GM10847 (cell line): ENCODE results near the gene CHGA.

ENCODE experiments used
- POLR2A ChIP-seq: IDR thresholded peaks from 2 replicates; pipeline ENCODE4 v1.6.1; 2011; ENCODE audit not compliant: insufficient read length; ENCODE audit errors: extremely low read depth

Gene CHGA

DNA sequence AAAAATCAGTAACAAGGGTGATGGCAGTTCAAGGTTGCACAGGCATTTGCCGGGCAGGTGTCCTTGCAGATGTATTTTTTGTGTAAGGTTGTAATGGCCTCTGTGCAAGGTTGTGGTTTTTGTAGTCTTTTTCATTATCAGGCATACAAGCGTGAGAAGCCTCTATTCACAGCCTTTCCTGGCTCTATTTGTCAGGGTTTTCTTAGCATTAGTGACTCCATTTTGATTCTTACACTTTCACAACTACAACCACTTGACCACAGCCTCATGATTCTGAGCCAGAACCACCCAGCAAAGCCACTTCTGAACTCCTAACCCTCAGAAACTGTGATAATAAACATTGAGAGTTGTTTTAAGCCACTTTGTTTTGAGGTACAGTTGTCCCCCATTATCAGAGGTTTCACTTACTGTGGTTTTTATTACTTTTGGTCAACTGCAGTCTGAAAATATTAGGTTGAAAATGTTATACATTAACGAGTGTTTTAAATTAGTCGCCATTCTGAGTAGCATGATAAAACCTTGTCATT lies 27.5 kb upstream of the CHGA start:
- TF ChIP-seq POLR2A, result no peak

DNA sequence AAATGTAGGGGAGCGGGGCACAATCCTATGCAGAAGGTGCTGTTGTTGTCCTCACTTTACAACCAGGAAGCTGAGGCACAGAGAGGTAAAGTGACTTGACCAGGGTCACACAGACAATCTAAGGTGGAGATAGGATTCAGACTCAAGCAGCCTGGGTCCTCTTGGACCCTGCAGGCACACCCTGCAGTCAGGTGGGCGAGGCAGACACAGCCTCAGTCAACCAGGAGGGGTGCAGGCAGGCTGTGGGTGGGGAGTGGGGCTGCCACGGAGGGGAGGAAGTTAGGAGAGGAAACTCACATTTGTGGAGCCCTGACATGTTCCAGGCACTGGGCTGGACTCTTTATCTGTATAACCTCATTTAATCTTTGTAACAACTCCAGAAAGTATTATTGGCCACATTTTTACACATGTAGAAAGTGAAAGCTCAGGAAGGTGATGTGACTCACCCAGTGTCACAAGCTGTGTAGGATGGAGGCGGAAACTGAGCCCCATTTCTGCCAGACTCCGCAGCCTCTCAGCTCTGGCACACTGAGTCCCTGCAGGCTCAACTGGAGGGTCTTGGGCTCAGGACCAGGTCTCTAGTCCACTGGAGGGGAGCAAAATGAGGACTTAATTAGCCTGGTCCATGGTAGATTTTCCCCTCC lies 24.9 kb upstream of the CHGA start:
- TF ChIP-seq POLR2A, result no peak

- TF ChIP-seq POLR2A, result no peak
Measured at GRCh38 chr14:92898566-92899131, 24.3 kb upstream of the CHGA start.

DNA sequence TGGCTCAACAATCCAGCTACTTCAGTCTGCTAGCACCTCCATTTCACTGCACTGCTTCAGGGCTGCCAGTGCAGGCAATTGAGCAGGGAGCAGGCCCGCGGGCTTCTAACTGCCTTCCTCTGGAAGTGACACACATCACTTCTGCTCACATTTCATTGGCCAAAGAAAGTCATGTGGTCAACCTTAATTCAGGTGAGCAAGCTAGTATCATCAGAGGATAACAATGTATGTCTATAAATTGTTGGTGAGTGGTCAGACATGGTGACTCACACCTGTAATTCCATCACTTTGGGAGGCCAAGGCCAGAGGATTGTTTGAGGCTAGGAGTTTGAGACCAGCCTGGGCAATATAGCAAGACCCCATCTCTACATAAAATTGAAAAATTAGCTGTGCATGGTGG lies 22.3 kb upstream of the CHGA start:
- no peak for TF ChIP-seq POLR2A

DNA sequence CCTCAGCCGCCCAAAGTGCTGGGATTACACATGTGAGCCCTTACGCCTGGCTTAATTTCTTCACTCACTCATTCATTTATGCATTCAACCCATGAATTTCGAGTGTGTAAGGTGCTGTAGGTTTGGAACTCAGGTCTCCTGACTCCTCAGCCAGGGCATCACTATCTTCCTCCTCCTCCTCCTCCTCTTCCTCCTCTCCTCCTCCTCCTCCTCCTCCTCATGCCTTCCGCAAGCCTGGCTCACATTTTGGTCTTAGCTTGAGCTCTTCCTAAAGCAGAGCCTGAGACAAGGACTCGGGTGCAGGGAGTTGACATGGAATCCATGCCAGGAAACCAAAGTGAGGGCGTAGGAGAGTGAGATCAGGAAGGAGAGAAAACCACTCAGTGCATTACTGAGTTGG lies 20.8 kb upstream of the CHGA start:
- TF ChIP-seq POLR2A, result no peak

DNA sequence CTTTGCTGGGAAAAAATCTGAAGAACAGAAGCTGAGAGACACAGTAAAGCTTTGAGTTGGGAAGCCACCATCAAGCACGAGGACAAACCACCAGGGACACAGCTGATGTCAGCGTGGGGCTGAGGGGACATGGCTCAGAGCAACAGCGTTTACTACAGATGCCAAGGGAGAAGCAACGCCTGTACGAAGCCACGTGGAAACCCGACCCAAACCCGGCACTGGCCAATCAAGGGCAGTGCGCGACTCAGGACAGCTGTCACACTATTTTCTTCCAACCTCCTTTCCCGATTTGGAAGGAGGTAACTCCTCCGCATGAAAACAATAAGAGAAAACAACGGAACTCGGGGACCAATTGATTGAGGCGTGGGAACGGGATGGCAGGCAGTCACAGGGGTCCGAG lies 20.2 kb upstream of the CHGA start:
- TF ChIP-seq POLR2A, result no peak

DNA sequence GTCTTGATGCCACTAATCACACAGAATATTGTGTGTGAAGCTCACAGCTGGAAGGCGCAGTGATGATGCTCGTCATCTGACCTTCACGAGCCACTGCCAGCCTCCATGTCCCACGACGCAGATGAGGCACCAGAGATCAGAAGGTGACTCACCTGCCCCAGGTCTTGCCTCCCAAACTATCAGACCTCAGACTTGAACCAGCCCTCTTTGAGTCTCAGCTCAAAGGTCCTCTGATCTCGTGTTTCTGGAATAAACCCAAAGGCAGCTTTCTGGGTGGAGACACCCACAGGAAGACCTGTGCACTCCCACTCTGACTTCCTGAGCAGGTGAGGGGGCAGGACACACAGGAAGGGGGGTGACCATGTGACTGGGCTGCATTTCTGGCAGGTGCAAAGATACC lies 19.6 kb upstream of the CHGA start:
- TF ChIP-seq POLR2A, result no peak

GRCh38 chr14:92905667-92906066 lies 17.3 kb upstream of the CHGA start:
- TF ChIP-seq POLR2A, result no peak

GRCh38 chr14:92906420-92906819 lies 16.5 kb upstream of the CHGA start:
- no peak for TF ChIP-seq POLR2A

- TF ChIP-seq POLR2A, result no peak
Measured at GRCh38 chr14:92906823-92907222, 16.1 kb upstream of the CHGA start.

DNA sequence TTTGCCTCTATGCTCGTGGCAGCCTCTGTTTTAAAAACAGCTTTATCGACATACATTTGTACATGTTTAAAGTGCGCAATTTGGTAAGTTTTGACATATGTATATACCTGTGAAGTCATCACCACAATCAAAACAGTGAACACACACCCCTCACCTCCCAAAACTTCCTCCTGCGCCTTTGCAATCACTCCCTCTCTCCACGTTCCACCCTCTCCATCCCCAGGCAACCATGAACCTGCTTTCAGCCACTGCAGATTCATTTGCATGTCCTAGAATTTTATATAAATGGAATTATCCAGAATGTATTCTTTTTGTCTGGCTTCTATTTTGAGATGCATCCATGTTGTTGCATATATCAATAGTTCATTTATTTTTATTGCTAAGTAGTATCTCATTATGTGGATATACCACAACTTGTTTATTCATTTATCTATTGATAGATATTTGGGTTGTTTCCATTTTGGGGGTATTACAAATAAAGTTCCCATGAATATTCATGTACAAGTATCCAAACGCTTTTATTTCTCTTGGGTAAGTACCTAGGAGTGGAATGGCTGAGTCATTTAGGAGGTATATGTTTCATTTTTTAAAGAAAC lies 15.5 kb upstream of the CHGA start:
- no peak for TF ChIP-seq POLR2A

GRCh38 chr14:92914087-92914656 lies 8.8 kb upstream of the CHGA start:
- no peak for TF ChIP-seq POLR2A

GRCh38 chr14:92916201-92916600 lies 6.7 kb upstream of the CHGA start:
- no peak for TF ChIP-seq POLR2A

- no peak for TF ChIP-seq POLR2A
Measured at GRCh38 chr14:92917041-92917940, 5.7 kb upstream of the CHGA start.

DNA sequence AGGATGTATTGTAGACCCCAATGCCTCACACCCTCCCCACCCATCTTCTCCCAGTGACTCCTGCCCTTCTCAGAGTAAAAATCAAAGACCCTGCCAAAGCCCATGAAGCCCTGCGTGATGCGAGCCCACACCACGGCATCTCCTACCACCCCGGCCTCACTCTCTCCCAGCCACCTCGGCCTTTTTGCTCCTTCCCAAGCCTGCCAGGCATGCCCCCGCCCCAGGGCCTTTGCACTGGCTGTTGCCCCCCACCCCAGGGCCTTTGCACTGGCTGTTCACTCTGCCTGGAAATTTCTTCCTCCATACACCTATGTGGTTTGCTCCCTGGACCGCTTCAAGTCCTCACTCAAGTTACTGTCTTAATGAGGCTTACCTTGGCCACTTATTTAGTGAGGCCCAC lies 5.0 kb upstream of the CHGA start:
- no peak for TF ChIP-seq POLR2A
